Caki2 (cell line): ENCODE results near the gene CERS6. TPM values are rescaled to one million over a fixed set of nuclear protein-coding genes. Genes with fewer than 3 reads are reported as not detected.
"Not testable (repeated sequence)": the region's sequence is repeated elsewhere in the genome, so short reads cannot be mapped to it uniquely, and the experiment has no call there.

Experiments used
- DNase-seq: peaks from one replicate; pipeline ENCODE4 v3.0.0-alpha.2; 2015; ENCODE audit warnings: low read depth
- in situ Hi-C: cut with HindIII; loops from 2 replicates; pipeline ENCODE4 v1.10.0; 2016; ENCODE audit warnings: low sequenced_read_pairs, low pct_unique_long_range_greater_than_20kb, mixed read lengths
- total RNA-seq: library from RNA; depleted of rRNA; stranded (reverse); fragments of >200 nt; shearing (Covaris generic); gene quantifications from 2 replicates; pipeline ENCODE4 v1.2.3, GENCODE V29; 2014; ENCODE audit warnings: low replicate concordance

CERS6 gene
- total RNA-seq, 1 experiment from 2014 or later: 7.2 TPM

DNA sequence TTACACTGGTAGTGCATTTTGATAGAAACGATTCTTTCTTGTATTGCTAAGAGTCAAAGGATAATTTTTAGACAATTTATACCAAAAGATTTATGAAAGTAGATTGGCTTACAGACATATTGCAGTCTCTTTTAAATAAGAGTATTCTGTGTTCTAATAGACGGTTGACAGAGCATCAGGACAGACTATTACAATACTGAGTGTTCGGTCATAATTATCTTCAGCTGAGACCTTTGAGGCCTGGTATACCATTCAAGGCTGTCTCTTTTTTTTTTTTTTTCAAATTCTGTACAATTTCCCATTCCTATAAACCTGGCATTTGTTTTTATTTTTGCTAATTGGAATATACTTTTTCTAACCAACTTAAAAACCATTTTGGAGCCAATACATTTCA, 205.8 kb downstream of the CERS6 start:
- no peak for DNase-seq
- in situ Hi-C loops: no loop called here

DNA sequence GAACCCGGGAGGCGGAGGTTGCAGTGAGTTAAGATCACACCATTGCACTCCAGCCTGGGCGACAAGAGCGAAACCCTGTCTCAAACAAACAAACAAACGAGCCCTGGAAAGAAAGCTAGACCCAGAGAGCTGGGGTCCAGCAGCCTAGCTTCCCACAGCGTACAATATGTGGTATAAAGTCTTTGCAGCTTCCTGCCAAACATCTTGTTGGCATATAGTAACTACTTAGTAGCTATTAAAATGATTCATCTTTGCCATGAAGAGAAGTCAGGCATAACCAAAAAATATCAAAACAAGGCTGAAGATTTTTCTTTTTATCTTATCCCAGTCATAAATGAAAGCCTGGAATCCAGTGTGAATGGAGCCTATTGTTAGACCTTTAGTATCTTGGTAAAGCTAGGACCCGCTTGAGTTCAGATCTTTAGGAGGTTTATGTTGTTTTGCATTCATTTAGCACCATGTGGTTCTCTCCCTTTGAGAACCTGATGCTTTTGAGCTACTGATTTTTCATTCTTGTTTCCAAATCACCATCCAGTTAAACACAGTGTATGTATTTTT, 206.7 kb downstream of the CERS6 start:
- no peak for DNase-seq
- in situ Hi-C loops: no loop called here

DNA sequence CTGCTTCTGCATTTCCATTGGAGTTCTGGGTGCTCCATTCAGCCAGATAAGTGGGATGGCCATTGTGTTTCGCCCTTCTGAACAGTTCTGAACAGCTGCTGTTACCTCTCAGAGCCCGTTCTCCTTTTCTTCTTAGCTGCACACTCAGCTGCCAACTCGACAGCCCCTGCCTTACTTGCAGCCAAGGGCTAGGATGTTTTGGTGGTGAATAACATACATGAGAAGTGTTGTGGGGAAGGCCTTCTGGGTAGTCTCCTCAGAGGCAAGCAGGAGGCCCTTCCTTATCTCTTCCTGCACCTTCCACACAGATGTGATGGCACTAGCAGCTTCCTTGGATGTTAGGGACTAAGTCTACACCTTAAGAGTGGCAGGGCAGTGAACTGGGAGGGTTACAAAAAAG, 207.9 kb downstream of the CERS6 start:
- DNase-seq: no peak
- in situ Hi-C loops: no loop called here

DNA sequence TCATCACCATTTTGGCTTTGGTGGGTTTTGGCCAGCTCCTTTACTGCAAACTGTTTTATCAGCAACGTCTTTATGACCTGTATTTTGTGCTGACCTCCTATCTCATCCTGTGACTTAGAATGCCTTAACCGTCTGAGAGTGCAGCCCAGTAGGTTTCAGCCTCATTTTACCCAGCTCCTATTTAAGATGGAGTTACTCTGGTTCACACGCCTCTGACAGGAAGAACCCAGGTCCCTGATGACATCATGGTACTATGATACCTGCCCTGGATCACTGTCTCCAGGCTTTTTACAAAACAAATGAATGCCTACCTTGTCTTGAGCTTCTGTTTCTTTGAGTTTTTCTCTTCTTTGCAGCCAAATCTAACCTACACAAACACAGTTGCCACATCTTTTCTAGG, 208.6 kb downstream of the CERS6 start:
- in situ Hi-C loops, DNase-seq: not testable (repeated sequence)

DNA sequence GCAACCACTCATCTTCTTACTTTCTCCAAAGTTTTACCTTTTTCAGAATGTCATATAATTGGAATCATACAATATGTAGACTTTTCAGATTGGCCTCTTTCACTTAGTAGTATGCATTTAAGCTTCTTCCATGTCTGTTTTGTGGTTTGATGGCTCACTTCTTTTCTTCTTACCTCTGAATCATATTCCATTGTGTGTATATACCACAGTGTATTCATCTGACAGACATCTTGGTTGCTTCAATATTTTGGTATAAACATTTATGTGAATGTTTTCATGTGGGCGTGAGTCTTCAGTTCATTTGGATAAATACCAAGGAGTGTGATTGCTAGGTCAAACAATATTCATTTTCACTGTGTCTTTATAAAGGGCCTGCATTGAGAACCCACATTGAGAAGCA, 210.3 kb downstream of the CERS6 start:
- in situ Hi-C loops: no loop called here
- DNase-seq: no peak

DNA sequence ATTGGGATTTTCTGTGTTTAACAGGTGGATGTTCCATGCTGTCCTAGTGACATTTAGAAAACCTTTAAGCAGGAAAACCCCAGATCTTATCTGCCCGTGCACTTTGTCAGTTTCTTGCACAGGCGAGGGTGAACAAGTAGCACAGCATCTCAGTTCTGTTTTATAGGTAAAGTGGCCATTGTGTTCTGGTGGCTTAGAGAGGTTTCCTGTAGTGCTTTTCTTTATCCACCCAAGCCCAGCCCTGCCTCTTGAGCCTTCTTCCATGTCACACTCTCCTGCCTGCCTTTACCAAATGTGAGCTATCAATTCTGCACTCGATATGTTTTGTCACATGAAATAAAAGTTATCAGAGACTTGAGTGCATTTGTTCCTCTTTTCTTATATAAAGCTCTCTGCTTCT, 211.1 kb downstream of the CERS6 start:
- DNase-seq: no peak
- in situ Hi-C loops: no loop called here

DNA sequence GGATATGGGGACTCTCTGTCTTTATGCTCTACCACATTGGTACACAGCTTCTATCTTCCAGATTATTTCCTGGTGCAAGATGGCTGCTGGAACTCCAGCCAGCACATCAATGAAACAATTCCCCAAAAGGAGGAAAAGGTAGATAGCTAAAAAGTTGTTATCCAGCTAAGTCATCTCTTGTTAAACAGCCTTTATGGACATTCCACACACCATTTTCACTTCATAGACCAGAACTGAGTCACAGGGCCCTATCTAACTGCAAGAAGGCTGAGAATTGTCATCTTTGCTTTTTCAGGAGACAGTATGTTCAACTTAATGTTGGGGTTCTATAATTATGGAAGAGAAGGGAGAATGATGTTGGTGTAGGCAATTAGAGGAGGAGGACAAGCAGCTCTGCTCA, 213.1 kb downstream of the CERS6 start:
- in situ Hi-C loops: no loop called here
- DNase-seq: no peak

DNA sequence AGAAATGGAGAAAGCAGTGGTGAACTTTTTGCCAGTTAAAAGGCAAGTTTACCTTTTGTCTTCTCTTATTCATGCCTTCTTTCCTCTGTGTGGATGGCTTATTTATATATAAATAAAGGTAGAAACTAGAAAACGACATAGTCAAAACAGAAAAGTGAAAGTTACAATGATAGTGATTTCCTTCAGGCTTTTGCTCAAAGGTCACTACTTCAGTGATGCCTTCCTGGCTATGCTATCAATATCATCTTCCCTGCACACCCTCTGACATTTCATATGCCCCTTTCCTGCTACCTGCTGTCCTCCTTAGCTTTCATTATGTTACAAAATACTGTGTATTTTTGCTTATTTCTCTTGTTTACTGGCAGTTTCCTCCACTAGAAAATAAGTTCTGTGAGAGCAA, 214.4 kb downstream of the CERS6 start:
- DNase-seq: no peak
- in situ Hi-C loops: no loop called here

DNA sequence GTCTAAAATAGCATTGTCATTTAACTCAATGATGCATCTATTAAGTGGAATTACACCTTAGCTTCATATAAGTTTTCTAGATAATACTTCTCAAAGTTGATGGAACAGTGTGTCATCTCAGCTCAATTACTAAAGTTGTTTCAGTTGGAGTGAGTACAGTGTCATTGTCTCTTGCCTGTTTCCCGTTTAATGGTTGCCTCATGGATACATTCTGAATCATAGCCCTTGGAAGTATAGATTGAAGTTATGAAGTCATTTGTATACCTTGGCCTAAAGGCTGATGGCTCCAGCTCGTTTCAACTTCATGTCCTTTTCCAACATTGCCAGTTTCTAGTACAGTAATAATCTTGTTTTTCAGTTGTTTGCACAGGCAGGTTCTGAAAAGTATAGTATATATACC, 215.9 kb downstream of the CERS6 start:
- no peak for DNase-seq
- in situ Hi-C loops: no loop called here

DNA sequence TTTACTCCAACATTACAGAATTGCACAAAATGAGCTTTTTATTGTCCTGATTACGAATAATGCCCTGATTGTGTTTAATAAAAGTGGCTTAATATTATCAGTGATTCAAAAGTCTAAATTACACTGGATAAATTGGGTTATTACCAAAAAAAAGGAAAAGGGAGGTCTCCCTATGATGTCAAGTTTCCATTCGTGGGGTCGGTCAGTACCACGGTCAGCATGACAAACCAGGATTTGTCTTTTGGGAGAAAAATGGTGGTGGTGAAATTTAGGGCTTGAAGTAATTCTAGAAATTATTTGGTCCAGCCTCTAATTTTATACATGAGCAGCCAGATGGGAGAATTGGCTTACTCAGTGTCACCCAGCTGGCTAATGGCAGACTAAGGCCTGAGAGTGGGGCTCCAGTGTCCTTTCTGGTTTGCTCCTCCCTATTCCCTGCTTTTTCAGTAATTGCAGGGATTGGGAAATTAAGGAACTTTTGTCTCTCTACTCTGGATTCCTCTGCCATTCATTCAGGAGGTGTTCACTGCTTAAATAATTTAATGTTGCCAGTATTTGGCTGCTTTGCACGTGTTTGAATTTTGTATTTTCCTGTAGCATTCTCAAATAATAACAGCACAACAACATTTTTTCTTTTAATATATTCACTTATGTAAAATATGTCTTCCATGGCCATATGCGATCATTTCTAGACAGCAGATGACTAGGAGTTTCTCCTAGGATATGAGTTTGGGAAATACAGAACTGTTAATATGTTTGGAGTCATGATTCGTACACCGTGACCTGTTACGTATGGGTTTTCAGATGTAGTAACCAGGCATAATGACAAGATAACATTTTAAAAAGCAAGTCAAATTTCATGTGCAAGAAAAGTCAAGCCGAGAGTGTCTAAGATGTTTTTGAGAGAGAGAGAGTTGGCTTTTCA, 217.5 kb downstream of the CERS6 start:
- no peak for DNase-seq
- in situ Hi-C loops: no loop called here

DNA sequence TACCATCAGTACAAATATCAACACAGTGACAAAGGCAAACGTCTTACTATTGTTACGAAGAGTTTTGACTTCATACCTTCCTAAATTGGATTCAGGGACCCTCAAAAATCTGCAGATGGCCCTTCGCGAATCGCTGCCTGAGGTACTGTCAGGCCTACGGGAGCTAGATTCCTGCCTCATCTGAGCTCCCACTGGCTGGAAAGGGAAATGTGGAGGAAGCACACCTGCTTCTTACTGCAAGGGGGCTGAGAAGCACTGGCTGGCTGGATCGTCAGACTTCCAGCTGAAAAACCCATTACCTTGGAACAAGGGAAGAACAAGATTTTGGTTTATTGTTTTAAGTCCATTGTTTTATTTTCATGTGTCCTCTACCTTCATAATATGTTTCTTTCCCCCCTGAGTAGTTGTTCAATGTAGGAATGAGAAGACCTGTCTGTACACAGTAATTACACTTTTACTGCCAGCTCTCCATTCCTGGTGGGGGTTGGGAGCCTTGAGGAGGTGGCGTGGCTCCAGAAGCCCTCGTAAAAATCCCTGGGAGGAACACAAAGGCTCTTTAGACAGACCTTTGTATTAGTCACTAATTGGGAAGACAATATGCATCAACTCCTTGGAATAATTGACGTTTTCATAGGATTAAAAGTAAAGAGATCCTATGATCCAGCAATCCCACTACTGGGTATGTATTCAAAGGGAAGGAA, 222.2 kb downstream of the CERS6 start:
- in situ Hi-C loops: no loop called here
- DNase-seq: no peak

DNA sequence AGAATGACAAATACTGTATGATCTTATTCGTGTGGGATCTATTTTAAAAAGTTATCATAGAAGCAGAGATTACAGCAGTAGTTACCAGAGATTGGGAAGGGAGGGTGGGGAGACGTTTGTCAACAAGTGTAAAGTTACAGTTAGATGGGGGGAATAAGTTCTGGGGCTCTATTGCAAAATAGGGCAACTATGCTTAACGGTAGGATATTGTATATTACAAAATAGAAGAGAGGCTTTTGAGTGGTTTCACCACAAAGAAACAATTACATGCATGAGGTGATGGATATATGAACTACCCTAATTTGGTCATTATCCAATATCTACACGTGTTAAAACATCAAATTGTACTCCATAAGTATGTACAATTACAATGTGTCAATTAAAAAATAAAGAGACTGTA, 223.0 kb downstream of the CERS6 start:
- in situ Hi-C loops: no loop called here
- no peak for DNase-seq

DNA sequence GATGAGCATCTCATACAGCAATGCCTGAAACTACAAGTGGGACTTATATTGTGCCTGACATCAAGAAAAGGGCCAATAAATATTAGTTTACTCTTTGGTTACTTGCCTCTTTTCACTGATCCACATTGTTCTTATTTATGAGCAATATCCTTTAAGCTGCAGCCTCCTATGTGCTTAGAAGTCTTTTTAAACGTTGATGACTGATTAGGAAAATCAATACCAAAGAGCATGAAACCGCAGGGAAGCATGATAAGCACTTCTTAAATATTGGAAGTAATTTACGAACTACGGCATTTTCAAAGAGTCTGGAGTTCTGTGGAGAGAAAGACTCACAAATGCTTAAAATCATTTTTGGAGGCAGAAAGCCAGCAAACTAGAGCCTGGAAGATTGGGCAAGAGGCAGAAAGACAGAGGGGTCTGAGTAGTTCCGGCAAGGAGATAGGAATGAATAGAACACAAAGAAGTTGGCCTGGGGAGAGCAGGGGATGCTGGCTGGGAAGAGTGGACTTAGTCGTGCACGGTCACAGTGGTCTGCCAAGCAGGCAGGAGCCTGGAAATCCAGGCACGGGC, 223.8 kb downstream of the CERS6 start:
- in situ Hi-C loops: no loop called here

DNA sequence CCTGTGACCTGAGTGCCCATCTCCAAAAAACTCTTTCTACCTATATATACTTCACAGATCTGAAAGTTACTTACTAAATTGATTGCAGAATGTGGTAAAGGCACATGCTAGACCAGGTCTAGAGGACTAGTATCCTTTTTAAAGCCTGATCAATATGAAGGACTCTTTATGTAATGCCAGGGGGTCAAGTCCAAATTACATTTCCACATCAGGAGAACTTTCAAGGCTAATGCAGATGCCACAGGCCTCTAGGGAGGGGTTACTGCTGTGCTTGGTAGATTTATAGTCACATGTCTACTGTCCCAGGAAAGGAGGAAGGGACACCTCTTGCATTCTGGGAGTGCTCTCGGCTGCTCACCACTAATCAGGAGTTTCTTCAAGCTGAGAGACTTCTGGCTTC, 227.9 kb downstream of the CERS6 start:
- in situ Hi-C loops: no loop called here
- no peak for DNase-seq

More for the DNA sequence above, 223.8 kb downstream of the CERS6 start:
- DNase-seq: no peak

DNA sequence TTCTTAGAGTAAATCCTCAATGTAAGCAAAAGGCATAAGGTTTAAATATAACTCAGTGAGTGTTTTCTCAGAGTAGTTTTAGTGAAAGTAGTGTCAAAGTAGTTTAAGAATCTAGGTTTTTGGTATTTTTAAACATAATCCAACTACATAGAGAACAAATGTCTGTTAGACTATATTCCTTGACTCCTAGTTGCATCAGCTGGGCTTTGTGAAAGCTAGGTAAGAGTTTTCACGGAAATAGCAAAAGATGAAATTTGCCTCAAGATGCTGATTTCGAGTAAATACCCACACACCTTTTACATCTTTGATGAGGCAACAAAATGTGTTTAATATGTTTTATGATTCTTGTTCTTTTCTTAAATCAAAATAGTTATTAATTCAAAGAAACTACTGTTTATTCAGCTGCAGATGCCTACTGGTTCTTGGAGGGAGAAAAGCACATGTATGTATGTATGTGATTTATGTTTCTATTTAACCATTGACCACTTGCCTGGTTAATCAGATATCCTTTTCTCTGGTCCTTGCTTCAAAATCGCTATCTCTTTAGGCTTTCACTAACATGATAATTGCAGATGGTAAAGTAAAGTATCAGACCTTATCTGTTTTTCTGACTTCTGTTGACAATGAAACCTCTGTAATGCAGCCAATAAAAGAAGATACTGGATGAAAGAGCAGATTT, 229.0 kb downstream of the CERS6 start:
- DNase-seq: no peak
- in situ Hi-C loops: no loop called here

DNA sequence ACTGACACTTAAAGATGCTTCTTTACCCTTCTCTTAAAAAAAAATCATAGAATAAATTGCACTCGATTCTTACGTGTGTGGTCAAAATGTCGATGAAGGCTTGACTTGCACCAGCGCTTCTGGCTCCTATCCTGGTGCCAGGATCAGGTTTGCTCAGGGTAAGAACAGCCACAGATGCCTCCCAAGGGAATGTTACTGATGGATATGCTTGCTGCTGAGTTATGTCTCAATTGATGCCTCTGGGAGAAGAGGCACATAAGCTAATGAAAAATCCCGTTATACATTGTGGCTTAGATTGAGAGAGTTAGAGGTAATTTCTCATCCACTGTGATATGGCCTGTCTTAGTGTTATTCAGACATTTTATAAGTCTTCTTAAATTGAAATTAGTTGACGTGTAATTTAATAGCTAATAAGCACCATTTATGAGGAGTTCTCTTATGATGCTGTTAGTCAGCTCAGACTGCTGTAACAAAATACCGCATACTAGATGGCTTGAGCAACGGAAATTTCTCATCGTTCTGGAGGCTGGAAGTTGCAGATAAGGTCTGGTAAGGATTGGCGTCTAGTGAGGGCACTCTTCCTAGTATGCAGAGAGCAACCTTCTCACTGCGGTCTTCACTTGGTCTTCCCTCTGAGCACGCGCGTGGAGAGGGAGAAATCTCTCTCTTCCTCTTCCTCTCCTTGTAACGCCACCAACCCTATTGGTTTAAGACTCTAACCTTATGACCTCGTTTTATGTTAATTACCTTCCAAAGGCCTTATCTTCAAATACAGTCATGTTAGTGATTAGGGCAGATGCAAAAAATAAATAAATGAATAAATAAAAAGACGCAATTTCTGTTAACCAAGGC, 229.8 kb downstream of the CERS6 start:
- no peak for DNase-seq
- in situ Hi-C loops: no loop called here

DNA sequence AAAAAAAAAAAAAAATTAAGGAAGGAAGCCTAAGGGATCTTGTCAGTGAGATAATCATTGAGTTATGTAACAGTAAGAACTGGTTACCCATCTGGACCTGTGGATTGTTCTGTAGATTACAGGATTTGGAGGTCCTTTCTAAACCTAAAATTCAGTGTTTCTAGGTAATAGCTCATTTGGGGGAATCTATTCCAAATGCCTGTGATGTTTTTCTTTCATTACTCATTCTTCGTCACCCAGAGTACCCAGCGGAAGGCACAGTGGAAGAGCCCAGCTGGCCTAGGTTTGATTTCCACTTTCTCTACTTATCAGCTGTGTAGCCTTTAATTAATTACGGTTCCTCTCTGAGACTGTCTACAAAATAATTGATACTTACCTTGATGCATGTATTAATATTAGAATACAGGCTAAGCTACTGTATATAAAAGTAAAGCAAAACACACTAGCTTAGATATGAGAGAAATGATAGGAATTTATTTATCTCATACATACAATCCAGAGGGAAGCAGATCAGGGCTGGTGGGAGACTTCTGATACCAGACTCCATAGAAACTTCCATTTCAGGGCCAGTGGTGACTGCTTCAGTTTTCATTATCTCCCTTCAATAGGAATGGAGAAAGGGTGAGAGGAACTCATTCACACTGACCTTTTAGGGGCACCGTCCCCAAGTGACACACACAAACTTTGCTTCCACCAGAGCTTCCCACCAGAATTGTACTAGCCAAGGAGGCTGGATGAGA, 230.6 kb downstream of the CERS6 start:
- in situ Hi-C loops: no loop called here
- DNase-seq: no peak
